Smooth muscle cell (in vitro differentiated cells): ENCODE results near the gene TEX19. TPM values are rescaled to one million over a fixed set of nuclear protein-coding genes. Genes with fewer than 3 reads are reported as not detected.

Experiments used
- DNase-seq: peaks from one replicate; lab custom pipeline; 2025; ENCODE audit not compliant: unreplicated experiment; lab: John Stamatoyannopoulos, UW
- H2AFZ ChIP-seq: fragments of 200-600 bp; sonication (generic); 2 replicates; pipeline ENCODE4 v1.6.0; 2016; ENCODE audit warnings: antibody characterized with exemption, low read depth, mild to moderate bottlenecking
- H3F3A ChIP-seq: fragments of 200-600 bp; sonication (generic); 2 replicates; pipeline ENCODE4 v1.6.0; 2017; ENCODE audit warnings: antibody characterized with exemption, low read depth
- H3K27ac ChIP-seq: fragments of 200-600 bp; sonication (generic); 2 replicates; pipeline ENCODE4 v1.5.1; 2016; ENCODE audit warnings: low read depth, mild to moderate bottlenecking
- H3K27me3 ChIP-seq: fragments of 200-600 bp; sonication (generic); 2 replicates; pipeline ENCODE4 v1.6.1; 2016; ENCODE audit warnings: low read depth, mild to moderate bottlenecking
- H3K36me3 ChIP-seq: fragments of 200-600 bp; sonication (generic); 2 replicates; pipeline ENCODE4 v1.5.1; 2016; ENCODE audit warnings: low read depth
- H3K4me1 ChIP-seq: fragments of 200-600 bp; sonication (generic); 2 replicates; pipeline ENCODE4 v1.5.1; 2016; ENCODE audit warnings: low read depth
- H3K4me2 ChIP-seq: fragments of 200-600 bp; sonication (generic); 2 replicates; pipeline ENCODE4 v1.6.0; 2016; ENCODE audit warnings: mild to moderate bottlenecking
- H3K4me3 ChIP-seq: fragments of 200-600 bp; sonication (generic); 2 replicates; pipeline ENCODE4 v1.5.1; 2016; ENCODE audit warnings: mild to moderate bottlenecking
- H3K79me2 ChIP-seq: fragments of 200-600 bp; sonication (generic); 2 replicates; pipeline ENCODE4 v1.6.0; 2016; ENCODE audit warnings: low read depth, mild to moderate bottlenecking
- H3K9ac ChIP-seq: fragments of 200-600 bp; sonication (generic); 2 replicates; pipeline ENCODE4 v1.6.0; 2016; ENCODE audit warnings: low read depth
- H3K9me3 ChIP-seq: fragments of 200-600 bp; sonication (generic); replicated peaks from 2 replicates; pipeline ENCODE4 v1.5.1; 2016; ENCODE audit warnings: low read depth
- H4K20me1 ChIP-seq: fragments of 200-600 bp; sonication (generic); 2 replicates; pipeline ENCODE4 v1.6.0; 2016; ENCODE audit warnings: low read depth
- CTCF ChIP-seq: fragments of 200-600 bp; sonication (generic); IDR thresholded peaks from 2 replicates; pipeline ENCODE4 v1.5.1; 2017; ENCODE audit warnings: borderline replicate concordance, mild to moderate bottlenecking, antibody characterized with exemption; ENCODE audit not compliant: insufficient read depth, poor library complexity, severe bottlenecking
- WGBS: methylation state at CpG from one replicate; pipeline ENCODE4 v1.1.7; 2016; ENCODE audit warnings: low lambda C conversion rate; 5-methylcytosine and 5-hydroxymethylcytosine counted together
- polyA plus RNA-seq: library from polyadenylated mRNA; unstranded; fragments of >200 nt; fragmentation: Nextera tagmentation; extraction: Ambion mirVana; gene quantifications from 2 replicates; pipeline ENCODE4 v1.2.1, GENCODE V29; 2016
- total RNA-seq: library from RNA; depleted of rRNA; stranded (reverse); fragments of >200 nt; gene quantifications from 2 replicates; pipeline ENCODE4 v1.2.3, GENCODE V29; 2014

Gene TEX19
- total and polyA plus RNA-seq, 2 experiments from 2014 or later: not detected

GRCh38 chr17:82396601-82397435 lies 37.8 kb downstream of the TEX19 start:
- no peak overlapping the region for H3K4me2 ChIP-seq
- H3K79me2 ChIP-seq: no peaks in the 10 kb centered on the region

DNA sequence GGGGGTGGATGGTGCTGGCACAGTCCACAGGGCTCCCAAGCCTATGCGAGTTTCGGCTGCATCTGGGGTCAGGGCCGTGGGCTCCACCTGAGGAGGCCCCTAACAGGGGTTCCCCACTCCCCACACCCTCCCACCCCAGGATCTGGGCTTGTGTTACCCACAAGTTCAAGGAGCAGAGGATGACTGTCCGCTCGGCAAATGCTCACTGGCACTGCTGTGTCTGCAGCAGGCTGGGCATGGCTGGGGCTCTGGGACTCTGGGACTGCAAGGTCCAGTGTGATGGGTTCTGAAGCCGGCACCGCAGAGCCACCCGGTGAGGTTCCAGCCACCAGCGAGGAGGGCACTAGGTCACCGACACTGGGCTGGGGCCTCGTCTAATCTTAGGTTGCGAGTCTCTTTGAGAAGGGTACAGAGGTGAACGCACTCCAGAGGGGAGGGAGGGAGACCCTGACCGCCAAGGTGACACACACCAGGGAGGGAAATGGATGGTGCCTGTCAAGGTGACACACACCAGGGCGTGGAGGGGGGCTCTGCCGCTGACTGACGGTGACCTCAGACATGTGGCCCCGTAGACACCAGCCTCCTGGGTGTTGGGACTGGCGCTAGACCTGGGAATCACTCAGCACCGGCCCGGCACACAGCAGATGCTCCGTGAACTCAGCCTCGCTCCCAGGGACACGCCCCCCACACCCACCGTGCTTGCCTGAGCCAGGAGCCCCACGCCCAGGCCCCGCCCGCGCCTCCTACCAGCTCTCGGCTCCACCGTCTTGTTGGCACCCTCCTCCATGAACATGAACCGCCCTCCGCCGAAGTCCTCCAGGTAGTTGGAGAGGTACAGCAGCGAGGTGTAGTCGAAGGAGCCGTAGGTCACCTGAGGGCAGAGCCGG lies 38.6 kb downstream of the TEX19 start:
- Histone ChIP-seq H2AFZ (no peak overlapping the region), H3K4me2 (no peak overlapping the region)
- TF ChIP-seq CTCF: no peak

More at GRCh38 chr17:82396601-82397435, 37.8 kb downstream of the TEX19 start:
- H3K4me3 ChIP-seq: no peak overlapping the region
- no peaks in the 10 kb centered on the region for H3K4me1 ChIP-seq
- WGBS: 68% methylated on average over 18 of the region's 19 CpGs
- no peak overlapping the region for H3K9ac ChIP-seq
- H3K9me3 ChIP-seq: no peaks in the 10 kb centered on the region
- no peaks in the 10 kb centered on the region for H3K36me3 ChIP-seq
- peaks cover 4% of the 10 kb centered on the region for H3F3A ChIP-seq
- H2AFZ ChIP-seq: no peak overlapping the region
- no peaks in the 10 kb centered on the region for H3K27me3 ChIP-seq
- DNase-seq: no peak
- no peak overlapping the region for H3K27ac ChIP-seq
- H4K20me1 ChIP-seq: no peaks in the 10 kb centered on the region
- no peak for TF ChIP-seq CTCF

GRCh38 chr17:82399041-82399441 lies 40.0 kb downstream of the TEX19 start:
- no peaks in the 10 kb centered on the region for H3K79me2 ChIP-seq

More for the DNA sequence above, 38.6 kb downstream of the TEX19 start:
- Histone ChIP-seq H3K79me2 (no peaks in the 10 kb centered on the region), H3F3A (peaks cover 4% of the 10 kb centered on the region), H3K27ac (no peak overlapping the region), H4K20me1 (no peaks in the 10 kb centered on the region), H3K36me3 (no peaks in the 10 kb centered on the region), H3K9me3 (no peaks in the 10 kb centered on the region), H3K4me3 (no peak overlapping the region), H3K9ac (no peak overlapping the region), H3K27me3 (no peaks in the 10 kb centered on the region), H3K4me1 (no peaks in the 10 kb centered on the region)
- DNase-seq: no peak
- WGBS: 92% methylated on average over 35 of the region's 38 CpGs

More at GRCh38 chr17:82399041-82399441, 40.0 kb downstream of the TEX19 start:
- H3K27ac ChIP-seq: no peak overlapping the region
- H3K27me3 ChIP-seq: no peaks in the 10 kb centered on the region
- H2AFZ ChIP-seq: no peak overlapping the region
- no peak overlapping the region for H3K4me3 ChIP-seq
- DNase-seq: no peak
- peaks cover 4% of the 10 kb centered on the region for H3F3A ChIP-seq
- TF ChIP-seq CTCF: no peak
- H3K4me2 ChIP-seq: no peak overlapping the region
- H3K4me1 ChIP-seq: no peaks in the 10 kb centered on the region
- no peaks in the 10 kb centered on the region for H3K36me3 ChIP-seq
- H4K20me1 ChIP-seq: no peaks in the 10 kb centered on the region
- WGBS: 49% methylated on average over 13 of the region's 13 CpGs
- H3K9ac ChIP-seq: no peak overlapping the region
- H3K9me3 ChIP-seq: no peaks in the 10 kb centered on the region
